ENCODE measurements around the gene PEX3.
"Not testable (repeated sequence)": the region's sequence is repeated elsewhere in the genome, so short reads cannot be mapped to it uniquely, and the experiment has no call there.

Gene PEX3, protein sequence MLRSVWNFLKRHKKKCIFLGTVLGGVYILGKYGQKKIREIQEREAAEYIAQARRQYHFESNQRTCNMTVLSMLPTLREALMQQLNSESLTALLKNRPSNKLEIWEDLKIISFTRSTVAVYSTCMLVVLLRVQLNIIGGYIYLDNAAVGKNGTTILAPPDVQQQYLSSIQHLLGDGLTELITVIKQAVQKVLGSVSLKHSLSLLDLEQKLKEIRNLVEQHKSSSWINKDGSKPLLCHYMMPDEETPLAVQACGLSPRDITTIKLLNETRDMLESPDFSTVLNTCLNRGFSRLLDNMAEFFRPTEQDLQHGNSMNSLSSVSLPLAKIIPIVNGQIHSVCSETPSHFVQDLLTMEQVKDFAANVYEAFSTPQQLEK

DNA sequence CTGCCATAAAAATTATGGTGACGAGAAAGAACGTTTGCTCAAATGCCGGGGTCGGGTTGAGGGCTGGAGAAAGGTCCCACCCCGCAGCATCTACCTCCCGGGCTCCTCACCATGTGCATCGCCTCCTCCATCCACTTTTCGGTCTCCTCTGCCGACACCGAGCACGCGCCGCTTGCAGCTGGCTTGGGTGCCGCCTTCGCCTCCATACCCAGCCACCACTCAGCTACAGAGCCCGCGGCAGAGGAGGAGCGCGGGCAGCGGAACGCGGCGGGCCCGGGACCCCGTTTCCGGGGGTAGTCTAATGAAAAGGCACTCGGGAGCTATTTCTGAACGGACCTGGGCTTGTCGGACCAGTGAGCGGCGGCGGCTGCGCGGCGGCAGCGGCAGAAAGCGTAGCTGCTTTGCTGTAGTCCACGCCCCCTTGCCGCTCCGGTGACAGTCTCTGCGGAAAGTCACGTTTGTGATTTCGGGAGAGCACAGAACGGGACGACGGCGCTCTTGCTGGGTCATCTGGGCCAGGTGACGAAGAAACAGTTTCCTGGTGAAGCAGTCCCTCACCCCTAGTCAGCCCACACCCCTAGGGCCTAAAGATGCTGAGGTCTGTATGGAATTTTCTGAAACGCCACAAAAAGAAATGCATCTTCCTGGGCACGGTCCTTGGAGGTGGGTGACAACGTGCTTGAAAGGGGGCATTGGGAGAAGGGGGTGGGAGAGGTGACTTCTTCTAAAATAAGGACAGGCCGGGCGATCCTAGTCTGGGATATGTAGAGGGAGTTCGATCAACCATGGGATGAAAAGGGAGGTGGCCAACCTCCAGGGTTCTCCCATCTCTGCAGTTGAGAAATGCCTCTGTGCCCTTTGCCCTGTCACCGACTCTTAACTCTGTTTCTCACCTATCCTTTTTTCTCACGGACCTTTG lies at the start of gene PEX3, which contains the start of gene ADAT2:
Gene PEX3 (plus strand): TSS at position 353 of the 919 bp plus-strand sequence. CDS start 238 bp downstream, at position 591.
Gene ADAT2 (minus strand): TSS at position 243 of the 919 bp plus-strand sequence. CDS start 37 bp downstream, at position 206.
- peak; percentile 82 to 89 (median 84) for DNase-seq

DNA sequence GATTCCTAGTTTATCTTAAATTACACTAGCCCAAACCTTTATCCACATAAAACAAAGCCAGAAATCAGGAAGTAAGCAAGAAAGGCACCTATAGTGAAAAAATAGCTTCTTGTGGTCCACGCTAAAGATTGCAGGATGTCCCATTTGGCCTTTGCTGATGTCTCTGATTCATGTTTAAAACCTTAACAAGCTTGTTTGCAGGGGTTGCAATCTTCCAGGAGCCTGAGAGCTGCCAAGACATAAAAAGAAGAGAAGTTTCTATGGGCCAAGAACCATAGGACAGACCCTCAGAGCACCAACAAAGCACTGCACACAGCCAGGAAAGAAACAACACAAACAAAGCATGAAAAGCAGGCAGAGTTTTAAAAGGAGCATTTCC lies 49.5 kb upstream of the PEX3 start:
- DNase-seq = no peak

DNA sequence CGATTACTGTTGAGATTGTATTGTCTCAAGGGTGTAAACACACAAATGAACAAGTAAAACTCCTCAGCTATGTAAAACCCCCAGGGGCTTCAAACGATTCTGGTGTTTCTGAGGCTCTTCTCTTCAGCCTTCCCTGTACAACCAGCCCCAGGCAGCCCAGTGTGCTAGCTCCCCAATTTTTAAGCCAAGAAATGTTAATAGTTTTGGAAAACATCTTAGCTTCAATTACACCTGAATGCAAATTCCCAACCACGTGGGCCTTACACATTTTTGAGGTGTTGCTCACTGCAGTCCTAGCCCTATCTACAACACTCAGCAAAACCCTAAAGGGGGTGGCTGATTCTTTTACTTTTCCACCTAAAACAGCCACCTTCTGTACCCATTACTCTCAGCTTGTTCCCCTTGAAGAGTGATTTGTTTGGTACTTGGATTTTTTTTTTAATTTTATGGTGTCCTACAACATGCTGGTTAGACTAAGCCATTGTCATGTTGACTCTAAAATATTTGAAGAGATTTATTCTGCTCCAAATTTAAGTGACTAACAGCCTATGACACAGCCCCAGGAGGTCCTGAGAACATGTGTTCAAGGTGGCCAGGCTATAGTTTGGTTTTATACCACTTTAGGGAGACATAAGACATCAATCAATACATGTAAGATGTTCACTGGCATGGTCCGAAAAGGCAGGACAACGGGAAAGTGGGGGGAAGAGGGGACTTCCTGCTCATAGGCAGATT lies 48.8 kb upstream of the PEX3 start:
- no peak for DNase-seq

DNA sequence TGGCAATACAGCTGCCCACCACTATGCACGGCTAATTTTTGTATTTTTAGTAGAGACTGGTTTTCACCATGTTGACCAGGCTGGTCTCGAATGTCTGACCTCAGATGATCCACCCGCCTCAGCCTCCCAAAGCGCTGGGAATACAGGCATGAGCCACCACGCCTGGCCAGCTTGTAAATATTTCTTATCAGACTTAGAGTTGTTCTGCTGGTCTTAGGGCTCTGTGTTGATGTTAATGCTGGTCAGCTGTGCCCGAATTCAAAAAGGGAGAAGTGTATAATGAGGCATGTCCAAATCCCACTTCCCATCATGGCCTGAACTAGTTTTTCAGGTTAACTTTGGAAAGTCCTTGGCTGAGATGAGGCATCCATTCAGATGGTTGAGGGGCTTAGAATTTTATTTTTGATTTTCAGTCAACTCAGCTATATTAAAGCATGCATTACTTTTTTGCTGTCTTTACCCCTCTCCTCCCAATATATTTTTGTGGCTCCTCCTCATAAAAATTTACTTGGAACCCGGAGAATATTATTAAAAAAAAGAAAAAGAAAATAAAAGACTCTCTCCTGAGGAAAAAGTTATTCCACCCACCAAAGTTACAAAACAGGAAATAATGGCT lies 47.8 kb upstream of the PEX3 start:
- no peak for DNase-seq

DNA sequence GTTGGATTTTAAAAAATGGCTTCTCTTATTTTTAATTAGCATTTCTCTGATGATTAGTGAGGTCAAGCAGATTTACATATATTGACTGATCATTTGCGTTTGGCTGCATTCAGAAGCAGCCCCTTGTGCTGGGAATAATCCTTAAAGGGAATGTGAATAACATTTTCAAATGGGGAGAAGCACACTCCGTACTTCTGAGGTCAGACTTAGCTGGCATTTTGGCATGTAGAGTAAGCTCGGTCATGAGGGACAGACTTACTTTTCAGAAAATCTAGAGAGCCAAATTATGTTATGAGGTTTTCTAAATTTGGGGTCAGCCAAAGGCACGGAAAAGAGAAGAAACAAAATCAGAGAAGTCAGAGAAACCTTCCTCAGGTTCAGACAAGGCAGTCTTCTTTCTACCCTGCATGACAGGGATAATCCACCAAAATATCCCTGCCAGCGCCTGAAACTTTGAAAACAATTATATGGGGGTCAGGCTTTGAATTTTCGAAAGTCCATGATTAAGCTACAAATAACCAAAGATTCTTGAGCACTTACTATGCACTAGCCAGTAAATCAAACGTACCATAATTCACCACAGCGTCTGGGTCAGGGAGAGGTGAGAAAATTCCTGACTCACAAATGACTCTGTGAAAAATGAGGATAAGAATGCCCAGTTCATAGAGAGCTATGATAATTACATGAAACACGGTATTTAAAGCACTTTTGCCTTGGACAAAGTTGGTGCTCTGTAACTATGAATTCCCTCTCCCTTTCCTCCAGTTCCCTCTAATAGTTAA lies 45.0 kb upstream of the PEX3 start:
- DNase-seq = no peak

DNA sequence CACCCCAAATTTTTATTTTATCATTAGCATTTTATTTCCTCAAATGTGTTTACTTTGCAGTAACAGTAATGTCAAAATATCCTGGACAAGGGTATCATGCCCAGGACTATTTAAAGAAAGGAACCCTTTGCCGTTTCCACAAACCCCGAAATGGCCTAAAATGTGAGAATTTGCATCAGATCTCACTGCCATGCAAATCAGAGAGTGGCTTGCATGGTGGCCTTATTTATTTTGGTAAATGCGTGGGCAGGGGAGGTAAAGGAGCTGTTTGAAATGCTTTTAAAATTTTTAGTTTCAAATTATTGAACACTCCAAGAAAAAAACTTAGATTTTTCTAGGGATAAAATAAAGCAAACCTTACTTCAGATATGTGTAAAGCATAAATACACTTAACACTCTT lies 43.9 kb upstream of the PEX3 start:
- no peak for DNase-seq

DNA sequence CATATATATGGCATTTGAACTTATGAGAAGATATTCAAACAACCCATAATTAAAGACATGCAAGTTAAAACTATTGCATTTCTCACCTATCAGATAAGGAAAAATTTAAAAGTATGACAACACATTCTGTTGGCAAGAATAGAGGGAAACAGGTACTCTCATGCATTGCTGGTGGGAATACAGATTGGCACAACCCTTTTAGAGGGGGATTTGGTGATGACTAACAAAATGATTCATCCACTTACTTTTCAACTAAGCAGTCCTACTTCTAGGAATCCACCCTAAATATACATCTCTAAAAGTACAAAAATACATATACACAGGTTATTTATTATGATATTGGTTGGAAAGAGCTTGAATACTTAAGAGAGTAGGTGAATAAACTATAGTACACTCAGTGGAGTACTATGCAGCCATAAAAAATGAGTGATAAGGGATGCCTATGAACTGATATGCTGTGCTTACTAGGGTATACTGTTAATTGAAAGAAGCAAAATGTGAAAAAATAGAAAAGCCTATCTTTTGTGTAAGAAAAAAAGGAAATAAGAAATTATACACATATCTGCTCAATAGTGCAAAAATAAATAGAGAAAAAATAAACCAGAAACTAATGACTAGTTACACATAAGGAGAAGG lies 42.3 kb upstream of the PEX3 start:
- no peak for DNase-seq

DNA sequence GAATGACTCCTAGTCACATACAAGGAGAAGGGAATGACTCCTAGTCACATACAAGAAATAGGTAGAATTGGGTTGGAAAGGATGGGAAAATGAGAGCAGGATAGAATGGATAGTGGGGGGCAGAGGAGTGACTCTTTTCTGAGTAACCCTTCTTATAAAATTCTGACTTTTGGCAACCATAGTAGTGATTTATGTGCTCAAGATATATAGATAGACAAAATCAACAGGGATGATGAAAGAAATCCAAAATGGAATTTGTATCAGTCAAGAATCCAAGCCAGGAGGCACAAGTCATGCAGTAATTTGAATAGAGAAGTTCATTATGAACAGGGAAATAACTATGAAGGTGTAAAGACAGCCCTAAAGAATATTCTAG lies 41.8 kb upstream of the PEX3 start:
- no peak for DNase-seq

DNA sequence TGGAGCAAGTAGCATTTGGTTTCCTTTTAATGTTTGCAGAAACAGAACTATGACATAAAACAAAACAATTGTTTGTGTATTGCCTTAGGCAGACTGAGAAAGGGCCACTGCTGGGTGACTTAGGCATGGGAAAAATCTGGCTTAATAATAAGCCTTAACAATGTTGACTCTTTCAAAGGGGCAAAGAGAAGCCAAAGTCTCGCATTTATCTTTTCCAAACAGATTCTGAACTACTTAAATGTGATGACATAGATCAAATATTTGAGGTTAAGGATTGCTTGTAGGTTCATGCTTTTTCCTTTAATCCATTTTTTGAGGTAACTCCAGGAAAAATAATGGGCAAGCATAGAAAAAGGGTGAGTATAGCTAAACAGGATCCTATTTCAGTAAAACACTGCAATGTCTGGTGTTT lies 39.7 kb upstream of the PEX3 start:
- DNase-seq = no peak

DNA sequence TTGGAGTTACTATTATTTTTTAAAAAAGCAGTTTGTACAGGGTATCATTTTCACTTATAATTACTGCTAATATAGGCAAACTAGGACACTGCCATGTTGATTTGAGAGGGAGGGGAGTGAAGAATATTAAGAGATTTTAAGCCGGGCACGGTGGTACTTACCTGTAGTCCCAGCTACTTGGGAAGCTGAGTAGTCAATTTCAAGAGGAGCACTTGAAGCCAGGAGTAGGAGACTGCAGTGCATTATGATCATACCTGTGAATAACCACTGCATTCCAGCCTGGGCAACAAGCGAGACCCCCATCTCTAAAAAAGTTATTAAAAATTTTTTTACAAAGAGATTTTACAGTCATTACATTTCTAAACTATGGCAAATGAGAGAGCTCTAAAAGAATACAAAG lies 35.8 kb upstream of the PEX3 start:
- no peak for DNase-seq

DNA sequence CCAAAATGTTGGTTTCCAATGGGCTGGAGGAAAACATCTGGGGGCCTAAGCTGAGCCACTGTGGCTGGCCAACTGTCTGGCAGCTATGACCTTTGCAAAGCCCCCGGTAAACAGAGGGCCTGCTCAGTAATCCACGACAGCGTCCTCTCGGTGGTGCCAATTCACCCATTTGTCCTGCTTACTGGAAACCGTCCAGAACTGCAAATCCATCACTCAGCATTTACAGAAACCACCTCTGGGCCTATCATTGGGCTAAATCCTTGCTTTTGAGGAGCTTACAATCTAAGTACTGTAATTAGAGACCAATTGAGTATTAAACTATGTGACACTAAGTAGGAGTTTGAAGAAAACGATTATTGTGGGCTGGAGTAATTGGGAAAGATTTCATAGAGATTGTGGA lies 31.1 kb upstream of the PEX3 start:
- DNase-seq = no peak

DNA sequence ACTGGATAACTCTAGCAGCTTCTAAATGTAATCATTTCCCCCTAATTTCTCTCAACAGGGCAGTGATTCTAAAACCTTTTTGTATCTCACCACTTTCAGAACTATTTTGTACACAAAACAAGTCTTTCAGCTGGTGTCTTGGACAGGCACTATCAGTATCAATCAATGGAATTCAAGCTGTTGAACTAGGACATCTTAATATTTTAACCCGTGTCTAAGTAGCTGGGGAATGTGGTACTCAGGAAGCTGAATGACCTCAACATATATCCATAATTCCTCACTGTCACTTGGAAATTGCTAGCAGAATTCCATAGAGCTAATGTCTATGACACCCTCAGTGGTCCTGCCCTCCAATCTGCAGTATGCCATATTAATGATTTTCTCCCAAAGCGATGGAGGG lies 24.6 kb upstream of the PEX3 start:
- DNase-seq = no peak

DNA sequence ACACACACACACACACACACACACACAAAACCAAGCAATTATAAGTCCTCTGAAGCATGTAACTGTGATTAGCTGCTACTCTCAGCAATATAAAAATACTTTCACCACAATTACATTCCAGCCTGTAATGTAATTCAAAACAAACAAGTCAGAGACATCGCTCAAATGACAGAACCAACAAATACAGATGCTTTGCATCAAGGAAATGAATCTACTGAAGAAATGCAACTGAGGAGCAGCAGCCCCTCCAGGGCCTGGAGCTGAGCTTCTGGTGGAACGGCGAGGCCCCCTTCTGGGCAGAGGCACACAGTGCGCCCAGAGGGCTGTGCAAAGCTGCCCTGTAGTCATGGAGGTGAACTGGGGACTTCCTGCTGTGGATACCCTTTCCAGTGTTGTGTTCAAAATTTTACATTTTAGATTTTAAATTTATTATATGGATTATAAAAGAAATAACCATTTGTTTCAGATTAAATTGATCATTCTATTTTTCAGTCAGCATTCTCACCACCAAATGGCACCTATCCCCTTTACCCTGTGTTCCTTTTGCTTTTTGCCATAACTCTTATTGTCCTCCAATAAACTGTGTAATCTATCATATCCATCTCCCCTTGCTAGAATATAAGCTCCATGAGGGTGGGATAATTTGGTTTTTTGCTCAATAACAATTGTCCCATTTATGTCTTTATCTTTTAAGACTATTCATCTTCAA lies 23.3 kb upstream of the PEX3 start:
- DNase-seq = peak; percentile 25 to 65 (median 44)

DNA sequence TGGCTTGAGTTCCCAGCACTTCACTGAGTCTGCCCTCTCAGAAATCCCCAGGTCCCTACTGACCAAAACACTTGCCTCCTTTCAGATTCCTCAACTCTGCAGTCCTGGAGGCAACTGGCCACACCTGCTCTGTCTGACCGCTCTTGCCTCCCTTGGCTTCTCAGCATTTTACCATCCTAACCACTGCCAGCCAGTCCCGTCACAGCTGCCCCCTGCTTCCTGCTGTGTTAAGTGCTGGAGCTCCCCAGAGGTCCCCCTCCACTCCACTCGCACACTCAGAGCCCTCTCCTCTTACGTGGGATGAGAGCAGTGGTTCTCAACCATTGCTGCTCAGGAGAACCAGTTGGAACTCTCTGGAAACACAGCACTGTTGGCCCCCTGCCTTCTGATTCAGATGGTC lies 20.6 kb upstream of the PEX3 start:
- DNase-seq = no peak

DNA sequence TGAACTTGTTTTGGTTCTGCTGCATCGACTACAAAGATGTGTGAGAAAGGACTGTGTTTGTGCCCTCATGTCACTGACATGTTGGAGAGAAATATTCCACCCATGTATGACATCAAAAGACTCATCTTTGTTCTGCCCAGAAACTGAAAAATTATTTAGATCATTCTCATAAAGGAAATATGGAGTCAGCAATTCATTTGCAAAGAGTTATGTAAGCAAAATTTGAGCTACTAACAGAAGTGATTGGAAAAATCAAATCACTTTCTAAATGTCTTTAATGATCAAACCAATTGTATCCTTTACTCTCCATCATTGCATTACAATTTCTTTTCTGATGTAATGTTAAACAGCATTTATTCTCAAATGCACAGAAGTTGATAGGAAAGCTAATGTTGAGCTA lies 19.4 kb upstream of the PEX3 start:
- no peak for DNase-seq

DNA sequence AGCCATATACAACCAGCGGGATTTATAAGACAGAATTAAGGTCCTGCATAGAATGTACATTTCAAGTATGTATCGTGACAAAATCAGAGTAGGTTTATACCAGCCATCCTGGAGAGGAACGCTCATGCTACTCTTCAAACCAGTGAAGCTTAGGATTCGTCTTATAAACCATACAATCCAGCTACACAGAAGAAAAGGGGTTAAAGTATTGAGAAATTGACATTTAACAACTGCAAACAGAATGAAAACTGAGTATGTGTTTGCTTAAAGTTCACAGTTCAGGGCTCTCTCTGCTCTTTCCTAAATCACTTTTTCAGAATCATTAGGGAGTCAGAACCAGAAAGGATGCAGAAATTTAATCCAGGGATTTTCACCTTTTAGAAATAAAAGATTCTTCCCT lies 18.0 kb upstream of the PEX3 start:
- DNase-seq = no peak

DNA sequence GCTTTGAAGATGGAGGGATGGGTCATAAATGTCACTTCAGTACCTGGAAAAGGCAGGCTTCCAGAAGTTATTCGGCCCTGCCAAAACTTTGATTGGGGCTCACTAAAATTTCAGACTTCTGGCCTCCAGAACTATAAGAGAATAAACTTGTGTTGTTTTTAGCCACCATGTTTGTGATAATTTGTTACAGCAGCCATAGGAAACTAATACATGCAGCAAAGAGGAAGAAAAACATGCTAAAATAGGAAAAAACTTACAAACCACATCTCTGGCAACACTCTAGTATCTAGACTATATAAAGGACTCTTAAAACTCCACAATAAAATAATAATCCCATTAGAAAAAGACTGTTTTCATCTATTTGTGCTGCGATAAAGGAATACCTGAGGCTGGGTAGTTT lies 9.6 kb upstream of the PEX3 start:
- no peak for DNase-seq

DNA sequence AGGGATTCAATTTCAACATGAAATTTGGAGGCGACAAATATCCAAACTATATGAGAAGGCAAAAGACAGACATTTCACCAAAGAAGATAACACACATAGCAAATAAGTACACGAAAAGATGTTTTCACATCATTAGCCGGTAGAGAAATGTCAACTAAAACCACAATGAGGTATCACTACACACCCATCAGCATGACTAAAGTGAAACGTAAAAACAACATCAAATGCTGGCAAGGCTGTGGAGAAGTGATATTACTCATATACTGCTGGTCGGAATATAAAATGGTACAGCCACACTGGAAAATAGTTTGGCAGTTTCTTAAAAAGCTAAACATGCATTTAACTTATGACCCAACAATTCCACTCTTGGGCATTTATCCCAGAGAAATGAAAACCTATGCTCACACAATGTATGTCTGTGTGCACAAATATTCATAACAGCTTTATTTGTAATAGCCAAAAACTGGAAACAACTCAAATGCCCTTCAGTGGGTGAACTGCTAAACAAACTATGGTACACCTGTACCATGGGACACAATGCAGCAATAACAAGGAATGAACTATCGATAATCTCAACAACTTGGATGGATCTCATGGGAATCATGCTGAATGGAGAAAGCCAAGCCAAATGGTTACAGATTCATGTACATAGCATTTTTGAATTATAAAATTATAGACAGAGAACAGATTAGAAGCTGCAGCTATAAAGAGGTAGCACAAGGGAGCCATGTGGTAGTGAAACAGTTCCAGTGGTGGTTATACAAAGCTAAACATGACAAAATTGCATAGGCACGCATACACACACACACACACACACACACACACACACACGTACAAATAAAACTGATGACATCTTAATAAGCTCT lies 8.7 kb upstream of the PEX3 start:
- no peak for DNase-seq

DNA sequence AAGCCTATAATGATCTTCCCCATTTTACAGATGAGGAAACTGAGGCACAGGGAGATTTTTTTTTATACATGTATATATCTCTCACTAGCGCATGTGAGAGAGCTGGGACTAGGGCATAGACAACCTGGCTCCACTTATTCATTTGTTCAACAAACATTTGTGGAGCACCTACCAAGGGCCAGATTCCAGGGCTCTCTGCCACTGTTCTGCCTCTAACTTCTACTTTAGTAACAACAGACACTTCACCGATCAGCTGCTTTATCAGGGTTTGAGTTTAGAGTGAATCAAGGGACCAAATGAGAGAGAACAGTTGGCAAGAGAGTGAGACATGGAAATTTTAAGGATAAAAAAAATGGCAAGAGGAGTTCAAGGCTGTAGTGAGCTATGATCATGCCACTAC lies 7.5 kb upstream of the PEX3 start:
- DNase-seq = no peak

DNA sequence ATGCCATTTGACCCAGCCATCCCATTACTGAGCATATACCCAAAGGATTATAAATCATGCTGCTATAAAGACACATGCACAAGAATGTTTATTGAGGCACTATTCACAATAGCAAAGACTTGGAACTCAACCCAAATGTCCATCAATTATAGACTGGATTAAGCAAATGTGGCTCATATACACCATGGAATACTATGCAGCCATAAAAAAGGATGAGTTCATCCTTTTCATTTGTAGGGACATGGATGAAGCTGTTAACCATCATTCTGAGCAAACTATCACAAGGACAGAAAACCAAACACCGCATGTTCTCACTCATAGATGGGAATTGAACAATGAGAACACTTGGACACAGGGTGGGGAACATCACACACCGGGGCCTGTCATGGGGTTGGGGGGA lies 2.7 kb upstream of the PEX3 start:
- DNase-seq = not testable (repeated sequence)
